Occipital lobe (tissue), 3 donors: ENCODE data around the gene UBXN1. TPM values are rescaled to one million over a fixed set of nuclear protein-coding genes. Genes with fewer than 3 reads are reported as not detected.

Experiments used
- DNase-seq: peaks from one replicate; lab custom pipeline; 2025; lab: John Stamatoyannopoulos, UW
- small RNA-seq: library from RNA; depleted of rRNA; stranded (forward); fragments of <200 nt; gene quantifications from one replicate; pipeline ENCODE3, GENCODE V24; 2014
- total RNA-seq: library from RNA; depleted of rRNA; stranded (reverse); fragments of >200 nt; gene quantifications from one replicate; pipeline ENCODE4 v1.2.3, GENCODE V29; 2014

Gene UBXN1
- total RNA-seq, 1 donor from 2014 or later: 91.4 TPM

DNA sequence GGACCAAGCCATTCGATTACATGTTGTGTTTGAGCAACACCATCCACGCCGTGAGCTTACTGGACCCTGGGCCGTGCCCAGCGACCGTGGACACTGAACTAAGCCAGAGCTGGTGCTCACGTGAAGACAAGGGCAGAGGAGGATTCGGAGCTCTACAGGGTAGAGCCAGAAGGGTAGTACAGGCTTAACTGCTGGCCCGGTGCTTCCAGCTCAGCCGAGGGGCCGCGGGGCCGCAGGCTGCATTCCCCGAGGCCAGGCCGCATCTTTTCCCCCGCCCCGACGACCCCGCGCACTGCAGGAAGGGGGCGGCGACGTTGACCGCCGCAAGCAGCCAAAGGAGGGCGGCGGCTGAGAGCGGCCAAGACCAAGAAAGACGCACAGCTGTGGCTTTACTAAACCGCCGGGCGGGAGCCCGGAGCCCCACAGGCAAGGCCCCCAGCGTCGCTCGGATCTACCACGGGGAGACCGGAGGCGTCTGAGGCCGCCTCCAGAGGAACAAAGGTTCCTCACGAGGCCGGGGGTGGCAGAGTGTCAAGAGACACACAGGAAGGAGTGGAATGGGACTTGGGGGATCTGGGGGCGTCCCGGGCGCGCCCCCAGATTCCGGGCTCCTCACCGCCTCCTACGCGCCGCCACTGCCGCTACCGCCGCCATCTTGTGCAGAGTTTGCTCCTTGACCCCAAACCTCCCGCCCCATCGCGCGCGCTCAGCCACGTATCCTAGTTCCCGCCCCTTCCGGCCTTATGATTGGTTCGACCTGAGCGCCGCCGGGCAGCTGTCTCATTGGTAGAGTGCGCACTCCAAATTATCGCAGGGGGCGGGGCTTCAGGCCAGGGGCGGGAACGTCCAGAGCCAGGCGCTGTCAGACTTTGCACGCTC lies 32.7 kb downstream of the UBXN1 start, which contains the start of gene GANAB:
Gene GANAB (minus strand): TSS at position 668 of the 879 bp plus-strand sequence. CDS start 14 bp downstream, at position 654.
- DNase-seq: peak; percentile 98

DNA sequence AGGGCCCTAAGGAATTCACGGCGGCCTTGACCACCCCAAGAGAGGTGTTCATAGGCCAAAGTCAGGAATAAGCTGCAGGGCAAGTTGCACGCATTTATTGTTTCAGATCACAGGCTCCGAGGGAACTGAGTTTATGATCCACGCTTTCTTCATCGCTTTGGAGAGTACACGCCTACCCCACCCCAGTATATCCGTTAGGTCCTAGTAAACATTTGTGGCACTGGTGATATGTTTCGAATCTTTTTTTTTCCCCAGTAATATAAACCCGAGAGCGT lies 33.3 kb downstream of the UBXN1 start:
- no peak for DNase-seq

DNA sequence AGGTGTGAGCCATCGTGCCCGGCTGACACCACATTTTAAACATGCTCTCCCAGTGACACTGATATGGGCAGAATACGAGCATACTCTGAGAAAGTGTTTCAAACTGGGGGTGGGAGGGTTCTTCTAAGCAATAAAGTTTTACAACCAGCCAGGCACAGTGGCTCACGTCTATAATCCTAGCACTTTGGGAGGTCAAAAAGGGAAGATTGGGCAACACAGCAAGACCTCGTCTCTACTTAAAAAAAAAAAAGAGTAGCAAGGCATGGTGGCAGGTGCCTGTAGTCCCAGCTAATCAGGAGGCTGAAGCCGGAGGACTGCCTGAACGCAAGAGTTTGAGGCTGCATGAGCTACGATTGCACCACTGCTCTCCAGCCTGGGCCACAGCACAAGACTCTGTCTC lies 34.7 kb downstream of the UBXN1 start:
- DNase-seq: no peak

DNA sequence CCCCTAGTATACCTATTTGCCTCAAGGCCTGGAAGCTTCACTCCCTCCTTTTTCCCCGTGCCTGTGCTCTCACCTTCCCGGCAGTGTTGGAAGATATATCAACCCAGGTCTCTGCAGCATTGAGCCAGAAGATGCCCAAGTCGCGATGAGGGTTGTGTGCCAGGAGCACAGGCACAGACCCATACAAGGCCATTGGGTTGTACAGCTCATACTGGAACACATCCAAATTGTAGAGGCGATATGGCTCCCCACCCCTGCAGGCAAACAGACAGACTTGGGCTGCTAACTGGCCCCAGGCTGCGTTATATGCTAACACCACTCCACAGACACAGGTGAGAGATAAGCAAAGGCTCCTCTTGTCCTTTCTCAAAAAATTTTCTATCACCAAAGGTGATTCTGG lies 46.4 kb downstream of the UBXN1 start:
- no peak for DNase-seq

DNA sequence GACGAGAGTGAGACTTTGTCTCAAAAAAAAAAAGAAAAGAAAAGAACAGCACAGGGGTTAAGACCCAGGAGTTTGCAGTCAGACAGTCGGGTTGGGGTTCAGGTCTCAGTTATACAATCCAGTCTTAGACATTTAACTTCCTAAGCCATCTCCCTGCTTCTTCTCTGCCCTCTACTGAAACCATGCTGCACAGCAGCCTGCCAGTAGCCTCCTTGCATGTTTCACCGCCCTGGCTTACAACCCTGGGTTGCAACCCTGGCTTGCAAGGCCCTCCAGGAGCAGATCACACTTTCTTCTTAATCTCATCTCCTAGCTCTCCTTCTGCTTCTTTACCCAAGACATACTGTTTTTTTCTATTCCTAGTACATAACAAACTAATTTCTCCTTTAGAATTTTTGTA lies 51.2 kb downstream of the UBXN1 start:
- no peak for DNase-seq

Small RNAs within 50 kb of the gene (small RNA-seq; reads per million reads assigned to genes)
- not detected for gene SNORA57

Other genes starting within 250 kb of the UBXN1 start
- 18.6 TPM for gene AHNAK, start 132.3 kb downstream of the UBXN1 start, total RNA-seq
- 1,633 TPM for gene EEF1G, start 105.2 kb downstream of the UBXN1 start, total RNA-seq
- 4.5 TPM for gene TUT1, start 87.5 kb downstream of the UBXN1 start, total RNA-seq
- gene MTA2, start 77.2 kb downstream of the UBXN1 start, total RNA-seq: 129 TPM
- gene EML3, start 66.3 kb downstream of the UBXN1 start, total RNA-seq: 4.5 TPM
- gene ROM1, start 65.8 kb downstream of the UBXN1 start, total RNA-seq: 3.1 TPM
- 21.4 TPM for gene B3GAT3, start 57.1 kb downstream of the UBXN1 start, total RNA-seq
- 61.8 TPM for gene GANAB, start 32.5 kb downstream of the UBXN1 start, total RNA-seq
- gene INTS5, start 25.8 kb downstream of the UBXN1 start, total RNA-seq: 20.3 TPM
- 23.7 TPM for gene C11orf98, start 13.9 kb downstream of the UBXN1 start, total RNA-seq
- 11.5 TPM for gene CSKMT, start 13.8 kb downstream of the UBXN1 start, total RNA-seq
- 6.9 TPM for gene UQCC3, start 7.4 kb downstream of the UBXN1 start, total RNA-seq
- 0.94 TPM for gene LBHD1, start 6.8 kb downstream of the UBXN1 start, total RNA-seq
- 0.16 TPM for gene LRRN4CL, start 10.5 kb upstream of the UBXN1 start, total RNA-seq
- 133 TPM for gene BSCL2, start 28.4 kb upstream of the UBXN1 start, total RNA-seq
- 20.0 TPM for gene GNG3, start 28.6 kb upstream of the UBXN1 start, total RNA-seq
- gene HNRNPUL2, start 48.4 kb upstream of the UBXN1 start, total RNA-seq: 17.0 TPM
- 23.7 TPM for gene TTC9C, start 49.4 kb upstream of the UBXN1 start, total RNA-seq
- gene ZBTB3, start 75.1 kb upstream of the UBXN1 start, total RNA-seq: 20.1 TPM
- gene POLR2G, start 82.5 kb upstream of the UBXN1 start, total RNA-seq: 47.1 TPM
- gene TAF6L, start 92.3 kb upstream of the UBXN1 start, total RNA-seq: 17.2 TPM
- gene TMEM179B, start 108.3 kb upstream of the UBXN1 start, total RNA-seq: 20.9 TPM
- 15.9 TPM for gene TMEM223, start 112.9 kb upstream of the UBXN1 start, total RNA-seq
- gene NXF1, start 126.4 kb upstream of the UBXN1 start, total RNA-seq: 13.1 TPM
- 32.8 TPM for gene STX5, start 153.0 kb upstream of the UBXN1 start, total RNA-seq
- not detected for gene TEX54, start 153.8 kb upstream of the UBXN1 start, total RNA-seq
- gene WDR74, start 160.5 kb upstream of the UBXN1 start, total RNA-seq: 47.9 TPM
- 87.3 TPM for gene SLC3A2, start 201.8 kb upstream of the UBXN1 start, total RNA-seq
- gene CHRM1, start 242.3 kb upstream of the UBXN1 start, total RNA-seq: 12.3 TPM